H9 (cell line): Measurements from ENCODE around the gene KIF3B. TPM values are rescaled to one million over a fixed set of nuclear protein-coding genes. Genes with fewer than 3 reads are reported as not detected.

Source experiments
- DNase-seq: peaks from one replicate; pipeline ENCODE4 v3.0.0-alpha.2; 2017
- H2AFZ ChIP-seq: one replicate; pipeline ENCODE4 v1.6.1; 2013; ENCODE audit warnings: mild to moderate bottlenecking, low read length, control low read depth, moderate library complexity
- H2AK5ac ChIP-seq: 2 replicates; pipeline ENCODE4 v1.6.1; 2013; ENCODE audit warnings: low read length, control low read depth, mixed read lengths; ENCODE audit not compliant: insufficient read length
- H2BK120ac ChIP-seq: one replicate; pipeline ENCODE4 v1.6.1; 2013; ENCODE audit warnings: low read depth, mild to moderate bottlenecking, low read length, control low read depth, inconsistent platforms; ENCODE audit not compliant: poor library complexity, severe bottlenecking
- H2BK12ac ChIP-seq: 2 replicates; pipeline ENCODE4 v1.6.1; 2013; ENCODE audit warnings: low read length, control low read depth, mixed read lengths, low read depth; ENCODE audit not compliant: insufficient read length
- H2BK15ac ChIP-seq: 2 replicates; pipeline ENCODE4 v1.6.1; 2013; ENCODE audit warnings: low read depth, low read length, control low read depth
- H2BK20ac ChIP-seq: one replicate; pipeline ENCODE4 v1.6.1; 2013; ENCODE audit warnings: low read depth, mild to moderate bottlenecking, low read length, control low read depth, inconsistent platforms; ENCODE audit not compliant: poor library complexity, severe bottlenecking
- H2BK5ac ChIP-seq: 2 replicates; pipeline ENCODE4 v1.6.1; 2013; ENCODE audit warnings: low read length, control low read depth, mixed read lengths; ENCODE audit not compliant: insufficient read length
- H3K14ac ChIP-seq: 2 replicates; pipeline ENCODE4 v1.6.1; 2013; ENCODE audit warnings: low read length, control low read depth; ENCODE audit not compliant: insufficient read depth
- H3K18ac ChIP-seq: 2 replicates; pipeline ENCODE4 v1.6.1; 2013; ENCODE audit warnings: low read depth, mild to moderate bottlenecking, mixed read lengths, low read length, control low read depth; ENCODE audit not compliant: insufficient read length
- H3K23ac ChIP-seq: 2 replicates; pipeline ENCODE4 v1.6.1; 2013; ENCODE audit warnings: low read length, control low read depth, mixed read lengths, low read depth; ENCODE audit not compliant: insufficient read length
- H3K23me2 ChIP-seq: 2 replicates; pipeline ENCODE4 v1.6.1; 2013; ENCODE audit warnings: low read depth, mild to moderate bottlenecking, mixed read lengths, low read length, control low read depth; ENCODE audit not compliant: insufficient read length, poor library complexity, severe bottlenecking
- H3K27ac ChIP-seq: 2 replicates; pipeline ENCODE4 v1.5.1; 2013; ENCODE audit warnings: low read length, control low read depth, mixed read lengths, low read depth; ENCODE audit not compliant: insufficient read length
- H3K27me3 ChIP-seq: 2 replicates; pipeline ENCODE4 v1.6.1; 2013; ENCODE audit warnings: low read length, control low read depth, inconsistent platforms; ENCODE audit not compliant: insufficient read depth
- H3K4ac ChIP-seq: 2 replicates; pipeline ENCODE4 v1.6.1; 2013; ENCODE audit warnings: low read depth, mild to moderate bottlenecking, control low read depth, inconsistent platforms, low read length, moderate library complexity
- H3K4me1 ChIP-seq: 2 replicates; pipeline ENCODE4 v1.6.1; 2013; ENCODE audit warnings: low read length, control low read depth, inconsistent platforms; ENCODE audit not compliant: insufficient read depth
- H3K4me2 ChIP-seq: 2 replicates; pipeline ENCODE4 v1.6.1; 2013; ENCODE audit warnings: low read length, control low read depth, mixed read lengths; ENCODE audit not compliant: insufficient read length, insufficient read depth
- H3K56ac ChIP-seq: 2 replicates; pipeline ENCODE4 v1.6.1; 2013; ENCODE audit warnings: low read depth, mild to moderate bottlenecking, mixed read lengths, low read length, control low read depth; ENCODE audit not compliant: insufficient read length
- H3K79me1 ChIP-seq: 2 replicates; pipeline ENCODE4 v1.6.1; 2013; ENCODE audit warnings: low read depth, mild to moderate bottlenecking, moderate library complexity, low read length, control low read depth, inconsistent platforms; ENCODE audit not compliant: insufficient read depth, poor library complexity, severe bottlenecking
- H3K79me2 ChIP-seq: 2 replicates; pipeline ENCODE4 v1.6.1; 2013; ENCODE audit warnings: low read length, control low read depth, inconsistent platforms; ENCODE audit not compliant: insufficient read depth
- H3K9ac ChIP-seq: 2 replicates; pipeline ENCODE4 v1.6.1; 2013; ENCODE audit warnings: low read length, control low read depth, mixed read lengths; ENCODE audit not compliant: insufficient read length; ENCODE audit errors: extremely low read depth
- H3K9me3 ChIP-seq: one replicate; pipeline ENCODE4 v1.6.1; 2013; ENCODE audit warnings: low read depth, low read length, inconsistent platforms; ENCODE audit not compliant: control insufficient read depth
- H3T11ph ChIP-seq: one replicate; pipeline ENCODE4 v1.6.1; 2013; ENCODE audit warnings: mild to moderate bottlenecking, low read length, control low read depth, inconsistent platforms
- H4K20me1 ChIP-seq: one replicate; pipeline ENCODE4 v1.6.1; 2013; ENCODE audit not compliant: control insufficient read depth, insufficient read length, insufficient read depth
- H4K5ac ChIP-seq: 2 replicates; pipeline ENCODE4 v1.6.1; 2013; ENCODE audit warnings: low read depth, mild to moderate bottlenecking, mixed read lengths, low read length, control low read depth; ENCODE audit not compliant: insufficient read length
- H4K8ac ChIP-seq: replicated peaks from 2 replicates; pipeline ENCODE4 v1.6.1; 2013; ENCODE audit warnings: low read length, control low read depth, mixed read lengths, low read depth; ENCODE audit not compliant: insufficient read length
- H4K91ac ChIP-seq: 2 replicates; pipeline ENCODE4 v1.6.1; 2013; ENCODE audit warnings: low read depth, mild to moderate bottlenecking, moderate library complexity, mixed read lengths, low read length, control low read depth; ENCODE audit not compliant: insufficient read length
- H3K27ac Mint-ChIP-seq, 3 experiments: 2 replicates in 2 of 3; 3 replicates in 1 of 3; pipeline ENCODE4 v1.8.0; 2020 to 2021; ENCODE audit warnings: mixed read lengths in 3 of 3, mild to moderate bottlenecking in 1 of 3, moderate library complexity in 1 of 3
- H3K27me3 Mint-ChIP-seq: 2 replicates; pipeline ENCODE4 v1.8.0; 2021; ENCODE audit warnings: low read depth, mild to moderate bottlenecking, moderate library complexity, mixed read lengths
- H3K36me3 Mint-ChIP-seq, 3 experiments: 2 replicates in 2 of 3; 3 replicates in 1 of 3; pipeline ENCODE4 v1.8.0; 2020 to 2021; ENCODE audit warnings: low read depth in 3 of 3, mixed read lengths in 3 of 3; ENCODE audit not compliant: insufficient read depth in 1 of 3
- H3K4me1 Mint-ChIP-seq, 2 experiments: 2 replicates each; pipeline ENCODE4 v1.8.0; 2020; ENCODE audit warnings: mixed read lengths in 2 of 2
- H3K4me3 Mint-ChIP-seq, 2 experiments: 2 replicates in 1 of 2; 3 replicates in 1 of 2; pipeline ENCODE4 v1.8.0; 2020 to 2021; ENCODE audit warnings: mild to moderate bottlenecking in 2 of 2, mixed read lengths in 2 of 2, moderate library complexity in 1 of 2
- H3K9me3 Mint-ChIP-seq, 2 experiments: 2 replicates in 1 of 2; 3 replicates in 1 of 2; pipeline ENCODE4 v1.8.0; 2020; ENCODE audit warnings: mild to moderate bottlenecking in 2 of 2, mixed read lengths in 2 of 2, moderate library complexity in 1 of 2
- CTCF ChIP-seq: fragments of 200-600 bp; sonication (generic); conservative IDR thresholded peaks from 3 replicates; pipeline ENCODE4 v1.8.0; 2021; ENCODE audit warnings: antibody characterized with exemption, mild to moderate bottlenecking
- WGBS: extraction: QIAGEN DNeasy Blood & Tissue Kit; methylation state at CpG from one replicate; pipeline ENCODE4 v1.1.7; 2013; ENCODE audit warnings: missing lambda C conversion rate, low lambda C conversion rate, mixed read lengths; ENCODE audit not compliant: insufficient read length; ENCODE audit errors: extremely low coverage; 5-methylcytosine and 5-hydroxymethylcytosine counted together
- total RNA-seq: library from RNA; stranded (reverse); gene quantifications from 2 replicates; pipeline ENCODE4 v1.2.1, GENCODE V29; 2021

Gene KIF3B
- total RNA-seq, 1 experiment from 2014 or later = 29.7 TPM

GRCh38 chr20:32358883-32359632 lies 81.6 kb downstream of the KIF3B start:
- H3K79me2 ChIP-seq = no peaks in the 10 kb centered on the region

More at GRCh38 chr20:32358883-32359632, 81.6 kb downstream of the KIF3B start:
- Histone ChIP-seq H3K18ac (no peak overlapping the region), H3K4ac (no peak overlapping the region), H2BK120ac (no peak overlapping the region), H3K23me2 (peaks cover 6% of the 10 kb centered on the region), H3K9me3 (no peaks in the 10 kb centered on the region), H3K4me1 (no peaks in the 10 kb centered on the region), H2BK5ac (no peak overlapping the region), H3K23ac (no peak overlapping the region), H3K14ac (no peak overlapping the region), H4K5ac (no peak overlapping the region), H3T11ph (no peak overlapping the region), H3K27ac (no peak overlapping the region), H4K91ac (no peak overlapping the region), H2AFZ (no peak overlapping the region), H3K79me1 (no peaks in the 10 kb centered on the region), H3K27me3 (peaks cover 28% of the 10 kb centered on the region; the same call in 1 of the 2 replicates), H2BK15ac (no peak overlapping the region), H3K9ac (no peak overlapping the region), H4K20me1 (no peaks in the 10 kb centered on the region), H3K56ac (no peak overlapping the region), H3K4me2 (peak overlapping the region; percentile 1), H2BK20ac (no peak overlapping the region), H4K8ac (no peak overlapping the region), H2BK12ac (no peak overlapping the region), H2AK5ac (no peak overlapping the region)
- H3K4me1 Mint-ChIP-seq = peaks cover 12 to 15% of the 10 kb centered on the region in 2 experiments
- peaks cover 86% of the 10 kb centered on the region for H3K27me3 Mint-ChIP-seq
- WGBS = no CpG with 5 or more reads among the region's 46 CpGs
- peak; percentile 91 for DNase-seq
- H3K27ac Mint-ChIP-seq = peak overlapping the region in 1 of 3 experiments; percentile 90; a peak in 2 of 7 replicates
- no peak for TF ChIP-seq CTCF
- peak overlapping the region; percentile 62 to 80 for H3K4me3 Mint-ChIP-seq
- peaks cover 0 to 8% (median 3%) of the 10 kb centered on the region in 3 experiments; a peak in 4 of 7 replicates for H3K36me3 Mint-ChIP-seq
- H3K9me3 Mint-ChIP-seq = no peaks in the 10 kb centered on the region; a peak in 1 of 5 replicates
